GM19372 (cell line): ENCODE data around the gene KCNJ1.

Experiments used
- ATAC-seq: cut with Tn5 transposase; IDR thresholded peaks from one replicate; pipeline ENCODE4 v1.9.1; 2021; ENCODE audit warnings: mild to moderate bottlenecking, low read depth, moderate library complexity; ENCODE audit not compliant: unreplicated experiment

The KCNJ1 gene

GRCh38 chr11:128827191-128827893 lies 39.8 kb downstream of the KCNJ1 start:
- no peak for ATAC-seq

GRCh38 chr11:128825050-128825784 lies 41.9 kb downstream of the KCNJ1 start:
- no peak for ATAC-seq

GRCh38 chr11:128824191-128825049 lies 42.7 kb downstream of the KCNJ1 start:
- no peak for ATAC-seq

- no peak for ATAC-seq
Observed at GRCh38 chr11:128823753-128824152, 43.3 kb downstream of the KCNJ1 start.

- ATAC-seq = no peak
Observed at GRCh38 chr11:128822130-128822529, 45.0 kb downstream of the KCNJ1 start.

- ATAC-seq = no peak
Observed at GRCh38 chr11:128821556-128821955, 45.5 kb downstream of the KCNJ1 start.

GRCh38 chr11:128819198-128819597 lies 47.9 kb downstream of the KCNJ1 start:
- no peak for ATAC-seq

GRCh38 chr11:128814856-128815705 lies 52.0 kb downstream of the KCNJ1 start:
- no peak for ATAC-seq

- no peak for ATAC-seq
Observed at GRCh38 chr11:128813729-128814128, 53.4 kb downstream of the KCNJ1 start.

- no peak for ATAC-seq
Observed at GRCh38 chr11:128810784-128811514, 56.1 kb downstream of the KCNJ1 start.

GRCh38 chr11:128809128-128809527 lies 58.0 kb downstream of the KCNJ1 start:
- no peak for ATAC-seq

GRCh38 chr11:128807909-128808308 lies 59.2 kb downstream of the KCNJ1 start:
- no peak for ATAC-seq

- ATAC-seq = no peak
Observed at GRCh38 chr11:128806506-128807261, 60.4 kb downstream of the KCNJ1 start.

- ATAC-seq = no peak
Observed at GRCh38 chr11:128804481-128804880, 62.6 kb downstream of the KCNJ1 start.

GRCh38 chr11:128803449-128804245 lies 63.4 kb downstream of the KCNJ1 start:
- ATAC-seq = no peak

GRCh38 chr11:128803011-128803410 lies 64.1 kb downstream of the KCNJ1 start:
- ATAC-seq = no peak

- no peak for ATAC-seq
Observed at GRCh38 chr11:128802358-128802981, 64.6 kb downstream of the KCNJ1 start.
